GM13977 (cell line): ENCODE data around the gene TXNRD1.
A peak's percentile ranks its signal among the peaks of the same experiment; 100 is the strongest.
"Not testable (repeated sequence)": the region's sequence is repeated elsewhere in the genome, so short reads cannot be mapped to it uniquely, and the experiment has no call there.

Source experiments
- DNase-seq: peaks from one replicate; pipeline ENCODE4 v3.0.0; 2012; ENCODE audit warnings: low spot score
- in situ Hi-C: fragments of 300-500 bp; cut with MboI; formaldehyde crosslinking; loops from one replicate; pipeline ENCODE4 v1.12.0; 2022; ENCODE audit warnings: low sequenced_read_pairs, low pct_unique_long_range_greater_than_20kb, mixed read lengths, inconsistent platforms; ENCODE audit not compliant: unreplicated experiment
- TF ChIP-seq, protein P1 (sequence below): IDR thresholded peaks from 2 replicates; pipeline ENCODE4 v1.5.1; 2012; ENCODE audit warnings: mild to moderate bottlenecking, control low read depth; ENCODE audit not compliant: insufficient read depth; ENCODE audit errors: extremely low read depth, missing control alignments

Gene TXNRD1

GRCh38 chr12:104381341-104381730 lies 165.8 kb downstream of the TXNRD1 start:
- DNase-seq: no peak
- in situ Hi-C loops: loop anchor here (10.0 kb wide), 2 partner anchors 493 to 673 kb away; no protein-coding TSS in a partner anchor
- TF ChIP-seq, protein P1, sequence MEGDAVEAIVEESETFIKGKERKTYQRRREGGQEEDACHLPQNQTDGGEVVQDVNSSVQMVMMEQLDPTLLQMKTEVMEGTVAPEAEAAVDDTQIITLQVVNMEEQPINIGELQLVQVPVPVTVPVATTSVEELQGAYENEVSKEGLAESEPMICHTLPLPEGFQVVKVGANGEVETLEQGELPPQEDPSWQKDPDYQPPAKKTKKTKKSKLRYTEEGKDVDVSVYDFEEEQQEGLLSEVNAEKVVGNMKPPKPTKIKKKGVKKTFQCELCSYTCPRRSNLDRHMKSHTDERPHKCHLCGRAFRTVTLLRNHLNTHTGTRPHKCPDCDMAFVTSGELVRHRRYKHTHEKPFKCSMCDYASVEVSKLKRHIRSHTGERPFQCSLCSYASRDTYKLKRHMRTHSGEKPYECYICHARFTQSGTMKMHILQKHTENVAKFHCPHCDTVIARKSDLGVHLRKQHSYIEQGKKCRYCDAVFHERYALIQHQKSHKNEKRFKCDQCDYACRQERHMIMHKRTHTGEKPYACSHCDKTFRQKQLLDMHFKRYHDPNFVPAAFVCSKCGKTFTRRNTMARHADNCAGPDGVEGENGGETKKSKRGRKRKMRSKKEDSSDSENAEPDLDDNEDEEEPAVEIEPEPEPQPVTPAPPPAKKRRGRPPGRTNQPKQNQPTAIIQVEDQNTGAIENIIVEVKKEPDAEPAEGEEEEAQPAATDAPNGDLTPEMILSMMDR: no peak

DNA sequence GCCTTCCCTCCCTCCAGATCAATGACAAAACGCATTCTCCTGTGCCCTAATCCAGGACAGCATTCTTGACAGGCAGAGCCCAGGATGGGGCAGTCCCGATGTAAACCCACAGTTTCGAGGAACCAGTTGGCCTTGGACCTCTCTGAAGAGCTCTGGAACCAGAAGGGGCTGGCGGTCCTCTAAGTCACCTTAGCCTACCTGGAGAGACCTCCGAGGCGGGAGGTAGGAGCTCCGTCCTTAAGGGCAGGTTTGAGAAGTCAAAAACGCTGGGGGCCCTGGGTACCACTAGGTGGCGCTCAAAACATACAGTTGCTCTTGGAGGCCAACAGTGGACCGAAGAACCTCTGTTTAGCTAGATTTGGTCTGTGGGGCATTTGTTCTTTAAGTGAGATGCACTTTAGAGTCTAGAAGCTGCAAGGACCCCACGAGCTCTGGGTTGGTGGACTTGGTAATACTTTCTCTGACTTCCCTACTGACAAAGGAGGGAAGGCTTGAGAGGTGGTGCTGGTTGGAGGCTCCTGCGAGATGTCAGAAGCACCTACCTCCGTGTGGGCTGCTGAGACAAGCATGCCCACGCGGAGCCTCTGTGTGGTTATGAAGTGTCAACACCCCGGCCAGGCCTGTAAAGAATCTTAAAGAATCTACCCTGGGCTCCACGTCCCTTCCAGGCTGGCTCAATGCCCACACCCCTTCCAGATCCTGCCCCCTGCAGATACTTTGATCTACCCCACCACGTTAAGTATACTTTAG lies 166.3 kb downstream of the TXNRD1 start:
- TF ChIP-seq, protein P1: peak; percentile 93
- in situ Hi-C loops: loop anchor here (10.0 kb wide), 2 partner anchors 493 to 673 kb away; no protein-coding TSS in a partner anchor
- peak; percentile 80 for DNase-seq

DNA sequence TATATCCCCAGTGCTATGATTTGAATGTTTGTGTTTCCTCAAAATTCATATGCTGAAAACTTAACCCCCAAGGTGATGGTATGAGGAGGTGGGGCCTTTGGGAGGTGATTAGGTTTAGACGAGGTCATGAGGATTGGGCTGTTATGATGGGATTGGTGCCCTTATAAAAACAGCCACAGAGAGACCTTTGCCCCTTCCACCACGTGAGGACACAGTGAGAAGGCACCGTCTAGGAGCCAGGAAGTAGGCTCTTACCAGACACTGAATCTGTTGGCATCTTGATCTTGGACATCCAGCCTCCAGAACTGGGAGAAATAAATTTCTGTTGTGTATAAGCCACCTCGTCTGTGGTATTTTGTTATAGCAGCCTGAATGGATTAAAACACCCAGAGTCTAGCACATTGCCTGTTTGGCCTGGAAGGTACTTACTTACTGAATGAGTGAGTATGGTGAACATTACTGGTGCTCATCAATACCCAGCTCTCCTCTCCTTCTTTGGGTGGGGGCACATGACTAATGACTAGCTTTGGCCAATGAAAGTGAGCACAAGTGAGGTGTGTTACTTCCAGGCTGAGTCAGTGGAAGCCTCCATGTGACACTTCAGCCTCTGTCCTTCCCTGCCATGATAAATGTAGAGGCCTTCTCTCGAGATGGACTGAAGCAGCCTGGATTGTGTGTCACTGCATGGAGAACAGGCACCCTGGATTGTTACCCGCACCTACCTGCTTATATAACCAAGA lies 168.7 kb downstream of the TXNRD1 start:
- TF ChIP-seq, protein P1: no peak
- in situ Hi-C loops: loop anchor here (10.0 kb wide), 2 partner anchors 490 to 670 kb away; no protein-coding TSS in a partner anchor

GRCh38 chr12:104385510-104385909 lies 169.9 kb downstream of the TXNRD1 start:
- in situ Hi-C loops: loop anchor here (10.0 kb wide), 2 partner anchors 489 to 669 kb away; no protein-coding TSS in a partner anchor
- DNase-seq: no peak
- TF ChIP-seq, protein P1: no peak

More for the DNA sequence above, 168.7 kb downstream of the TXNRD1 start:
- DNase-seq: no peak

DNA sequence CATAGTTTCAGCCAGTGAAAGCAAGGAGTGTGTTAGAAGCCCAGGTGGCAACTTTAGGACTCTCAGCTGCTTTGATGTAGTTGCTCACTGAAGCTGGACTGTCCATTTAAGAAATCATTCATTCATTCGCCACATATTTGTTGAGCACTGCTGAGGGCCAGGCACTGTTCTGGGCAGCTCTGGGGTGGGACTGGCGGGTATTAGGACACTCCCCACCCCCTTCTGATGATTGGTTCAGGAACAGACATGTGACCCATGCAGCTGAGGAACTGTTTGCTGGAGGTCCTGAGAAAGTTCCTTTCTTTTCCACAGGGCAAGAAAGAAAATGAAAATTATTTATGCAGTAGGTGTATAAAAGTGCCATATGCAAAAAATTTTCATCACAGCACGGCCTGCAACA lies 170.9 kb downstream of the TXNRD1 start:
- no peak for DNase-seq
- TF ChIP-seq, protein P1: no peak
- in situ Hi-C loops: loop anchor here (10.0 kb wide), 2 partner anchors 488 to 668 kb away; no protein-coding TSS in a partner anchor

- in situ Hi-C loops: loop anchor here (10.0 kb wide), 2 partner anchors 488 to 668 kb away; no protein-coding TSS in a partner anchor
- TF ChIP-seq, protein P1: no peak
- no peak for DNase-seq
Measured at GRCh38 chr12:104387190-104387589, 171.6 kb downstream of the TXNRD1 start.

- in situ Hi-C loops, DNase-seq: not testable (repeated sequence)
Measured at GRCh38 chr12:104394086-104394485, 178.5 kb downstream of the TXNRD1 start.
